ENCODE measurements around the gene ADAP1.

Gene ADAP1

DNA sequence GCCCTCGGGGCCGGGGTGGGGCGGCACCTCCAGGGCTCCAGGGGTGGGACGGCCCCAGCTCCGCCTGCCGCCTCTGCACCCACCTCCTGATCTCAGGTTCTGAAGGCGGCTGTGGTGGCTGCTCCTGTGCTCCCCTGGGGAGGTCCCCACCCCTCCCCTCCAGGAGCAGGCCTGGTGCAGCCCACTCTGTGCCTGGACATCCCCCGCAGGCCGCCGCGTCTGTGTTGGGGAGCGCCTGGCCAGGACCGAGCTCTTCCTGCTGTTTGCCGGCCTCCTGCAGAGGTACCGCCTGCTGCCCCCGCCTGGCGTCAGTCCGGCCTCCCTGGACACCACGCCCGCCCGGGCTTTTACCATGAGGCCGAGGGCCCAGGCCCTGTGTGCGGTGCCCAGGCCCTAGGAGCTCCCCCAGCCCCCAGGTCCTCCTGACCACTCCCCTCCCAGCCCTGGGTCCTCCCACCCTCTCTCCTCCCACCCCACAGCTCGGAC lies 34.0 kb upstream of the ADAP1 start:
- no peak for DNase-seq

DNA sequence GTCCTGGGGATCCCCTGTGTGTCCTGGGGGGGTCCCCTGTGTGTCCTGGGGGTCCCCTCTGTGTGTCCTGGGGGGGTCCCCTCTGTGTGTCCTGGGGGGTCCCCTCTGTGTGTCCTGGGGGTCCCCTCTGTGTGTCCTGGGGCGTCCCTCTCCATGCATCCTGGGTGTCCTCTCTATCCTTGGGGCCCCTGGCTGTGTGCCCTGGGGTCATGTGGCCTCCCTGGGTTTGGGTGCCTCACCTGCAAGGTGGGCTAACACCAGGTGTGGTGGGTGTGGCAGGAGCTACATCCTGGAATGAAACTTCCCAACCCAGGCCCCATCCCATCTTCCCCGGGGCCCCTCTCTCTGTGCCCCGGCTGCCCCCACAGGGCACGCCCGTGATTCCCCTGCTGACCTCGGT lies 33.4 kb upstream of the ADAP1 start:
- DNase-seq, result no peak

DNA sequence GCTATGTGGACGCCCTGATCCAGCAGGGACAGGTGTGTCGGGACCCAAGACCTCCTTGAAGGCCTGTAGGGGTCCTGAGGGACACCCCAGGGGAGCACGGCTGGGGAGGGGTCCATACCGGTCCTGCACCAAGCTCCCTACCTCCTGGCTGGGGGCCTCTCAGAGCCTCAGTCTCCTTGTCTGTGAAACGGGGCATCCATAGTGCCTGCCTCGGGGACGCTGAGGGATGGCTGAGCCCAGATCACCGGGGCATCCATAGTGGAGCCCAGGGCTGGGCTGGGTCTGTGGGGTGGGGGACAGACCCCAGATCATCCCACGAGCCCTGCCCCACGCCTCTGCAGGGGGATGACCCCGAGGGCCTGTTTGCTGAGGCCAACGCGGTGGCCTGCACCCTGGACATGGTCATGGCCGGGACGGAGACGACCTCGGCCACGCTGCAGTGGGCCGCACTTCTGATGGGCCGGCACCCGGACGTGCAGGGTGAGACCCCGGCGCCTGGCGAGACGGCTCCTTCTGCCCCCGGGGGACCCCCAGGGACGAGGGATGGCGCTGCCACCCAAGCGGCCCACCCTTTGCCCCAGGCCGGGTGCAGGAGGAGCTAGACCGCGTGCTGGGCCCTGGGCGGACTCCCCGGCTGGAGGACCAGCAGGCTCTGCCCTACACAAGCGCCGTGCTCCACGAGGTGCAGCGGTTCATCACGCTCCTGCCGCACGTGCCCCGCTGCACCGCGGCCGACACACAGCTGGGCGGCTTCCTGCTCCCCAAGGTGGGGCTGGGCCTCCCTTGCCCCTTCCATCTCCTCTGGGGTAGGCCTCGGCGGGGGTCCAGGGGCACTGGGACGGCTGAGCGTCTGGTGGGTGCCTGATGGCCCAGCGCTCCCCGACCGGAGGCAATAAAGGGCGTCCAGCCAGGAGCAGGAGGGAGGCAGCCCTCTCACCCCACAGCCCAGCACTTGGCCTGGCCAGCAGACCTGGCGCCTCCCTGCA lies 32.6 kb upstream of the ADAP1 start:
- DNase-seq, result no peak

DNA sequence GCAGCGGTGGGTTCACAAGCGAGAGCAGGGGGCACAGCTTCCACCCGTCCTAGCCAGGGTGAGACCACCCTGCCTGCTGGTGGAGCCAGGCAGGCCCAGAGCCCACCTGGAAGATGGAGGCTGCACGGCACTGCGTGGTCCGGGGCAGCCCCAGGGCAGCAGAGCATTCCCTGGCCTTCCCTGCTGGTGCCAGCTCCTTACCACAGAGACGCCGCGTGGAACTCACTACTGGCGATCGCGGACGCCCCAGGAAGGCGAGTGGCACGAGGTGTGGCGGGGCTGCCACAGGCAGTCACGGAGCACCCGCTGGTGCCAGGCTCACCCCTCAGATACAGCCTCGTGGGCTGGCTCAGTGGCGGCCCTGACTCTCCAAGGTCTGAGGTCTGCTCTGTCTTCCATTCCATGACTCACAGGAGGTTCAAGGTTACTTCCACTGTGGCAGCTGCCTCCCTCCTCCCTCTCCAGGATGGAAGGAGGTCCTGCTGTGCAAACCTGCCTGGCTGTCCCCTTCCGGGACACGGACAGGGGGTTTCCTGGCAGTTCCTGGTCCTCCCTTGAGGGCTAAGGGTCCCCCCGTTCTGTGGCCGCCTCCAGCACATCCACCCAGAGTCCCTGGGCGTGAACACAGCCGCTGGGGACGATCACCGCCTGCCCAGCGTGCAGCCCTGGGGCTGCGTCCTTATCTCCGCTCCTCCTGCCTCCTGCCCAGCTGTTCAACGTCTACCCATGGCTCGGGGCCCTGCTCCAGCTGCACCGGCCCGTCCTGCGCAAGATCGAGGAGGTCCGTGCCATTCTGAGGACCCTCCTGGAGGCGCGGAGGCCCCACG lies 31.6 kb upstream of the ADAP1 start:
- DNase-seq, result no peak

DNA sequence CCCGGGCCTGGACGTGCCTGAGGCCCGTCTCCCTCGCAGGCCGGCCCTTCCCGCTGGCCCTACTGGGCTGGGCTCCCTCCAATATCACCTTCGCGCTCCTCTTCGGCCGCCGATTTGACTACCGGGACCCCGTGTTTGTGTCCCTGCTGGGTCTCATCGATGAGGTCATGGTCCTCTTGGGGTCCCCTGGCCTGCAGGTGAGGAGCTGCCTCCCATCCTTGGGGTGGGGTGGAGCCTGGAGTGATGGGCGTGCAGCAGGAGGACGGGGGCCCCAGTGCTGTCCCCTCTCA lies 30.6 kb upstream of the ADAP1 start:
- no peak for DNase-seq

- no peak for DNase-seq
Measured at GRCh38 chr7:984361-985126, 30.1 kb upstream of the ADAP1 start.

DNA sequence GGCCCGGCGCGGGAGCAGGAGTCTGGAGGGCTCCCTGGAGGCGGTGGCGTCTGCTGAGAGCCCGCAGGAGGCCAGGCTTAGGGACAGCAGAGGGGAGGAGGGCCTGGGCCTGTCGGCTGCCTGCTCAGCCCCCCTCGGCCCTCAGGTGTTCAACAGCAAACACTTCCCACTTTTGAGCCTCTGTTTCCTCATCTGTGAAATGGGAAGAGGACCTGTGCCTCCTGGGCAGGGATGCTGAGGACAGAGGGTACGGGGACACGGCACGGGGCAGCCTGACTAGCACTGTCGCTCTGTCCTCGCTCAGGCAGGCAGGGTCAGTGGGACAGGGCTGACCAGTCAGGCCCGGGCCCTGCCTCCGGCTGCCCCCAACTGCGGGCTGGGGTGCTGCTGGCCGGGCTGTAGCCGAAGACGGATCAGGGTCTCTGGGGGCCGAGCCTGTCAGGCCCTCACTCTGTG lies 29.2 kb upstream of the ADAP1 start:
- no peak for DNase-seq

DNA sequence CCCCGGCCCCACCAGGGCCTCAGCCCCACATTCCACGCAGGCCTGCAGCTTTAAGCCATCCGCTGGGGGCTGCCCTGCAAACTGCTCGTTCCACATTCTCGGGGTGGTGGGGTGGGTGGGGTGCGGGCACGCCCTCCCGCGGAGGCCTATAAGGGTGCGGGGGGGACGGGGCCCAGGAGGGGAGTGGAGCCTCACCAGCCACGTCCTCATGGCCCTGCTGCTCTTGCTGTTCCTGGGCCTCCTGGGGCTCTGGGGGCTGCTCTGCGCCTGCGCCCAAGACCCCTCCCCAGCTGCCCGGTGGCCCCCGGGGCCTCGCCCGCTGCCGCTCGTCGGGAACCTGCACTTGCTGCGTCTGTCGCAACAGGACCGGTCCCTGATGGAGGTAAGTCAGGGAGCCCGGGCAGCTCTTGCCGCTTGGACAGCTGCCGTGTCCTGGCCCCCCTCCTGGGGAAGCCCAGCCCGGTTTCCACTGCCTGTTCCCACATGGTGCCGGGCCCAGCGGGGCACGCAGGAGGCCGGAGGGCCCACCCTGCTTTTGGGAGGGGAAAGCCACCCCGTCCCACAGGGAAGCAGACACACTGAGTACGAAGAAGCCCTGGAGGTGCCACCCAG lies 28.6 kb upstream of the ADAP1 start, which contains the start of gene CYP2W1:
TSS of gene CYP2W1 (plus strand) at position 178 of the 612 bp plus-strand sequence. CDS start at position 209, 31 bp downstream.
- no peak for DNase-seq

- DNase-seq, result no peak
Measured at GRCh38 chr7:982511-983003, 28.1 kb upstream of the ADAP1 start.

GRCh38 chr7:981793-982510 lies 27.5 kb upstream of the ADAP1 start:
- no peak for DNase-seq

GRCh38 chr7:979886-980571 lies 25.5 kb upstream of the ADAP1 start:
- DNase-seq, result no peak

GRCh38 chr7:979151-979550 lies 24.7 kb upstream of the ADAP1 start:
- no peak for DNase-seq

DNA sequence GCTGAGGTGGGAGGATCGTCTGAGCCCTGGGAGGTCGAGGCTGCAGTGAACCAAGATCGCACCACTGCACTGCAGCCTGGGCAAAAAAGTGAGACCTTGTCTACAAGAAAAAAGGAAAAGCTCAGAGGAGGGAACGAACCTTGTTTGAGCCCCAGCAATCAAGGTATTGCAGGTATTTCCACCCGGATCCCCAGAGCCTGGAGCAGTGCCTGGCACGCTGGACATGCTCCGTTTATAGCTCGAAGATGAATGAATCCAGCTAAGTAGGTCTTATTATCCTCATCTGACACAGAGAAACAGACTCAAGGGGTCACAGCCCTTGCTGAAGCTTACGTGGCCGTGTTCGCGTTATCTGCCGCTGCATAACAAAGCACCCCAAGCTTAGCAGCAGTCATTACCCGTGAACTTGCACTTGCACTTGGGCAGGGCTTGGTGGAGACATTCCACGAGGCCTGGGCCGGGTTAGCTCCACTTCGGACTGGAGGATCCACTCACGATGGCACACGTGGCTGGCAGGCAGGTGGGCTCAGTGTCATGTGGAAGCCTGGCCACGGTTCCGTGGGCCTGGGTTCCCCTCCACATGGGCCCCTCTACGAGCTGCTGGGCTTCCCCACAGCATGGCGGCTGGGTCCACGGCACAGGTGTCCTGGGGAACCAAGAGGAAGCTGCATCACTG lies 24.1 kb upstream of the ADAP1 start:
- DNase-seq, result no peak

- DNase-seq, result no peak
Measured at GRCh38 chr7:978049-978346, 23.5 kb upstream of the ADAP1 start.

DNA sequence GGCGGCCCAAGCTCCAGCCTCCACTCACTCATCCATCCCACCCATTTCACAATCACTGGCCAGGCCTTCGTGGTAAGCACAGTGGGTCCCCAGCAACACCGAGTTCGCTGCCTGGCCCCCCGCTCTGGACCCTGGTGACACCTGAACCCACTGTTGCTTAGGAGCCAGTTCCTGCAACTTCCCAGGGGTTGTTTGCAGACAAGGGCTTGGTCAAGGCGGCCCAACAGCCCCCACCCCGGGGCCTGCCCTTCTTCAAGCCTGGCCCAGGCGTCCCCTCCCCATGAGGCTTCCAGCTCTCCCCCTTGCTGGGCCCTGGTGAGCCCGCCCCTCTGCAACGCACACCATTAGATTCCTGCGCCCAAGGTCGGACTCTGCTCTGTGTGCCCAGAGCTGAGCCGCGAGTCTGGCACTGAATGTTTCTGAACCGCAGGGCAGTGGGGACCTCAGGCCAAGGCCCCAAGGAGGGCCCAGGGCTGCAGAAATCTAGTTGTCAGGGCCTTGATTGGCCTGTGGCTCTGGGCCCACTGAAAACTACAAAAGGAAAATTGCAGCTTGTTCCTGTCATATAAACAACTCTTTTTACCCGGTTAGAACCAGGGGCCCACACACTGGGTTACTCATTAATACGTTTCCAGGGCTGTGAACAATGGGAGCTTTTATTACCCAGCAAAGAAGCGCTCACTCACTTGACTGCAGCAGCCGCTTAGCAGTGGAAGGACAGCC lies 23.0 kb upstream of the ADAP1 start:
- no peak for DNase-seq

DNA sequence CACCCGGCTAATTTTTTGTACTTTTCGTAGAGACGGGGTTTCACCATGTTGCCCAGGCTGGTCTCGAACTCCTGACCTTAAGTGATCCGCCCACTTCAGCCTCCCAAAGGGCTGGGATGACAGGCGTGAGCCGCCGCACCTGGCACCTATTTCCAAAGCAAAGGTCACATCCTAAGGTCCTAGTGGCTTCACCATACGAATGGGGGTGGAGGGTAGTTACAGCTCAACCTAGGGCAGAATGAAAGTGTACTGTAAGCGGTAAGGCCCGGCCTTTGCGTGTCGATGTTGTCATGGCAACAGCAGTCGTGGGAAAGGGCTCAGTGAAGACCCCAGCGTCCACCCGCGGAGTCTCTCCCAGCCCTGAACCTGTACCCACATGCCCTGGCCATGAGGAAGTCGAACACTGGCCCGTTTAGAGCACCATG lies 22.4 kb upstream of the ADAP1 start:
- no peak for DNase-seq

DNA sequence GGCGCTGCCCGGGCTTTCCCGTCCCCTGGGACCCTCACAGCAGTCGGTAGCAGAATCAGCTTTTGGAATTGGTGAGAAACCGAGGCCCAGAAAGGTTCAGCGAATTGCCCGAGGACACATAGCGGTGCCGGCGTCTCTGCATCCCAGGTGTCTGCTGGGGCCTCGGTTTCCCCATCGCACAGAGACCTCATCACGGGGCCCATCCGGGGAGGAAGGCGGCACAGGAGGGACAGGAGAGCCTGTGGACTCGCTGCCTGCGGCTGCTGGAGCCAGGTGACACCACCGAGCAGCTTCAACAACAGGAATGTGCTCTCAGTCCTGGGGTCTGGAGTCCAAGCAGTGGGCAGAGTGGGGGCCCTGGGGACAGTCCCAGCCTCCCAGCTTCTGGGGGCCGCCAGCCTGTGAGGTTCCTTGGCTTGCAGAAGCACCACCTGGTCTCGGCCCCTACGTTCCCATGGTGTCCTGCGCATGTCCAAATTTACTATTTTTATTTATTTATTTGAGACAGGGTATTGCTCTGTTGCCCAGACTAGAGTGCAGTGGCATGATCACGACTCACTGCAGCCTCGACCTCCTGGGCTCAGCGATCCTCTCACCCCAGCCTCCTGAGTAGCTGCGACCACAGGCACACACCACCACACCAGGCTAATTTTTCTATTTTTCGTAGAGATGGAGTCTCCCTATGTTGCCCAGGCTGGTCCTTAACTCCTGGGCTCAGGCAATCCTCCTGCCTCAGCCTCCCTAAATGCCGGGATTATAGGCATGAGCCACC lies 21.4 kb upstream of the ADAP1 start:
- no peak for DNase-seq

- peak; percentile 85 for DNase-seq
Measured at GRCh38 chr7:974820-975681, 20.6 kb upstream of the ADAP1 start, which contains the start of gene COX19. Gene COX19 (minus strand): TSS chr7:975549. CDS start chr7:975509, 40 bp downstream.

Measured in stimulated activated naive CD4-positive, alpha-beta T cell treated with Interleukin-2 at 50 U/mL for 16 hours (primary cell).